ENCODE data around the gene BTF3L4. TPM values are rescaled to one million over a fixed set of nuclear protein-coding genes. Genes with fewer than 3 reads are reported as not detected.

The BTF3L4 gene
- total RNA-seq, 2 donors from 2014 or later, result 30.9 to 38.9 TPM

- H3K4me1 ChIP-seq (ENCODE audit: control insufficient read depth in 1 of 2, low read depth in 2 of 2), result no peaks in the 10 kb centered on the region
- no peak overlapping the region for H3K27ac ChIP-seq
- TF ChIP-seq CTCF (IDR thresholded peaks at IDR 0.05), result no peak
- no peak for ATAC-seq (ENCODE audit: insufficient number of reproducible peaks, low FRiP score, low read depth)
- H3K4me3 ChIP-seq, result no peak overlapping the region
- no peak for DNase-seq (ENCODE audit: low spot score)
- H3K36me3 ChIP-seq, result no peaks in the 10 kb centered on the region
- no peaks in the 10 kb centered on the region for H3K27me3 ChIP-seq (replicated peaks; ENCODE audit: insufficient read depth)
- no peaks in the 10 kb centered on the region for H3K9me3 ChIP-seq
Observed at GRCh38 chr1:52119301-52120079, 63.4 kb downstream of the BTF3L4 start.

- DNase-seq (ENCODE audit: low spot score) (no peak), ATAC-seq (ENCODE audit: insufficient number of reproducible peaks, low FRiP score, low read depth) (no peak)
- Histone ChIP-seq H3K4me1 (ENCODE audit: control insufficient read depth in 1 of 2, low read depth in 2 of 2) (no peaks in the 10 kb centered on the region), H3K9me3 (no peaks in the 10 kb centered on the region), H3K36me3 (no peaks in the 10 kb centered on the region), H3K4me3 (no peak overlapping the region), H3K27me3 (replicated peaks; ENCODE audit: insufficient read depth) (no peaks in the 10 kb centered on the region), H3K27ac (no peak overlapping the region)
- no peak for TF ChIP-seq CTCF (IDR thresholded peaks at IDR 0.05)
Observed at GRCh38 chr1:52122384-52122783, 66.3 kb downstream of the BTF3L4 start.

- no peaks in the 10 kb centered on the region for H3K27me3 ChIP-seq (replicated peaks; ENCODE audit: insufficient read depth)
- no peaks in the 10 kb centered on the region for H3K4me1 ChIP-seq (ENCODE audit: control insufficient read depth in 1 of 2, low read depth in 2 of 2)
- ATAC-seq (ENCODE audit: insufficient number of reproducible peaks, low FRiP score, low read depth) (no peak), DNase-seq (ENCODE audit: low spot score) (no peak)
- no peak overlapping the region for H3K4me3 ChIP-seq
- H3K27ac ChIP-seq, result no peak overlapping the region
- no peaks in the 10 kb centered on the region for H3K9me3 ChIP-seq
- TF ChIP-seq CTCF (IDR thresholded peaks at IDR 0.05), result no peak
- H3K36me3 ChIP-seq, result no peaks in the 10 kb centered on the region
Observed at GRCh38 chr1:52123622-52124021, 67.5 kb downstream of the BTF3L4 start.

- H3K4me3 ChIP-seq, result no peak overlapping the region
- H3K4me1 ChIP-seq (ENCODE audit: control insufficient read depth in 1 of 2, low read depth in 2 of 2), result no peaks in the 10 kb centered on the region
- DNase-seq (ENCODE audit: low spot score), result no peak
- H3K27me3 ChIP-seq (replicated peaks; ENCODE audit: insufficient read depth), result no peaks in the 10 kb centered on the region
- no peaks in the 10 kb centered on the region for H3K9me3 ChIP-seq
- H3K36me3 ChIP-seq, result no peaks in the 10 kb centered on the region
- ATAC-seq (ENCODE audit: insufficient number of reproducible peaks, low FRiP score, low read depth), result no peak
- TF ChIP-seq CTCF (IDR thresholded peaks at IDR 0.05), result no peak
- H3K27ac ChIP-seq, result no peak overlapping the region
Observed at GRCh38 chr1:52125736-52126359, 69.8 kb downstream of the BTF3L4 start.

- ATAC-seq (ENCODE audit: insufficient number of reproducible peaks, low FRiP score, low read depth) (no peak), DNase-seq (ENCODE audit: low spot score) (no peak)
- H3K4me3 ChIP-seq, result no peak overlapping the region
- peak; percentile 54 for TF ChIP-seq CTCF (IDR thresholded peaks at IDR 0.05)
- no peak overlapping the region for H3K27ac ChIP-seq
- H3K9me3 ChIP-seq, result no peaks in the 10 kb centered on the region
- no peaks in the 10 kb centered on the region for H3K4me1 ChIP-seq (ENCODE audit: control insufficient read depth in 1 of 2, low read depth in 2 of 2)
- H3K36me3 ChIP-seq, result no peaks in the 10 kb centered on the region
- H3K27me3 ChIP-seq (replicated peaks; ENCODE audit: insufficient read depth), result no peaks in the 10 kb centered on the region
Observed at GRCh38 chr1:52127181-52128180, 71.4 kb downstream of the BTF3L4 start.

All from thoracic aorta (tissue), 2 donors.